Lower lobe of right lung (tissue), 2 donors: ENCODE results near the gene SLITRK2. TPM values are rescaled to one million over a fixed set of nuclear protein-coding genes. Genes with fewer than 3 reads are reported as not detected.
A peak's percentile ranks its signal among the peaks of the same experiment; 100 is the strongest.

Experiments used
- ATAC-seq, 2 donors: fragments of 200-7000 bp; cut with Tn5 transposase; one replicate each; pipeline ENCODE4 v1.9.1; 2020 to 2022; ENCODE audit warnings: mild to moderate bottlenecking in 2 of 2, moderate library complexity in 2 of 2
- DNase-seq: peaks from one replicate; pipeline ENCODE4 v3.0.0-alpha.2; 2020
- H3K27ac ChIP-seq: fragments of 200-600 bp; one replicate; pipeline ENCODE4 v1.8.0; 2022
- H3K27me3 ChIP-seq: fragments of 200-600 bp; one replicate; pipeline ENCODE4 v1.8.0; 2022; ENCODE audit warnings: low read depth
- H3K36me3 ChIP-seq: fragments of 200-600 bp; one replicate; pipeline ENCODE4 v1.8.0; 2022; ENCODE audit warnings: mild to moderate bottlenecking
- H3K4me1 ChIP-seq: fragments of 200-600 bp; one replicate; pipeline ENCODE4 v1.8.0; 2022
- H3K4me3 ChIP-seq: fragments of 200-600 bp; one replicate; pipeline ENCODE4 v1.8.0; 2022; ENCODE audit warnings: mild to moderate bottlenecking
- H3K9me3 ChIP-seq: fragments of 200-600 bp; one replicate; pipeline ENCODE4 v1.8.0; 2022
- CTCF ChIP-seq: fragments of 200-600 bp; IDR thresholded peaks from one replicate; pipeline ENCODE4 v1.8.0; 2022; ENCODE audit warnings: antibody characterized with exemption, mild to moderate bottlenecking
- intact Hi-C: fragments of 100-400 bp; cut with DNase I; formaldehyde crosslinking; loops from one replicate; pipeline ENCODE4 v1.11.0; 2022
- long read RNA-seq: library from polyadenylated mRNA; unstranded; transcript quantifications from one replicate; pipeline ENCODE4 v2.0.0, GENCODE V29; 2021
- total RNA-seq: library from RNA; stranded (reverse); fragmentation: NEBNext Ultra II Directional; extraction: Animal tissue kit (Norgen Biotek cat#: 25700); gene quantifications from one replicate; pipeline ENCODE4 v1.2.1, GENCODE V29; 2021
- donor health status: DM: no; HTN: yes; CAD: no; lungs with severe emphysema.

The SLITRK2 gene
- 0.15 TPM for total RNA-seq
- long read RNA-seq, full-length matches to known transcripts = 1 of 1 reads
- long read RNA-seq, partial matches to known transcripts = 0 of 1 reads
- long read RNA-seq, other reads (novel, unspliced or antisense) = 0 of 1 reads

- no peaks in the 10 kb centered on the region for H3K36me3 ChIP-seq
- ATAC-seq (peak in 1 of 2 donors; percentile 43), DNase-seq (no peak)
- peaks cover 6% of the 10 kb centered on the region for H3K4me1 ChIP-seq
- H3K4me3 ChIP-seq = peak within 1 kb of the TSS; percentile 34
- peaks cover 8% of the 10 kb centered on the region for H3K27me3 ChIP-seq
- TF ChIP-seq CTCF = no peak
- no peak within 1 kb of the TSS for H3K27ac ChIP-seq
- no peaks in the 10 kb centered on the region for H3K9me3 ChIP-seq
- intact Hi-C loops = no loop called here
Measured at GRCh38 chrX:145817331-145818185, at the start of gene SLITRK2. TSS of gene SLITRK2 (plus strand) at chrX:145817829. CDS start at chrX:145822426, 4,597 bp downstream.

GRCh38 chrX:145773006-145773405 lies 44.6 kb upstream of the SLITRK2 start:
- no peak for TF ChIP-seq CTCF
- H3K4me1 ChIP-seq = no peaks in the 10 kb centered on the region
- H3K9me3 ChIP-seq = no peaks in the 10 kb centered on the region
- DNase-seq = no peak
- no peak overlapping the region for H3K27ac ChIP-seq
- intact Hi-C loops = no loop called here
- no peak overlapping the region for H3K4me3 ChIP-seq
- H3K36me3 ChIP-seq = no peaks in the 10 kb centered on the region
- H3K27me3 ChIP-seq = no peaks in the 10 kb centered on the region
- ATAC-seq = no peak

GRCh38 chrX:145792281-145792680 lies 25.3 kb upstream of the SLITRK2 start:
- intact Hi-C loops = no loop called here
- H3K27me3 ChIP-seq = no peaks in the 10 kb centered on the region
- H3K9me3 ChIP-seq = no peaks in the 10 kb centered on the region
- no peak overlapping the region for H3K4me3 ChIP-seq
- ATAC-seq (no peak), DNase-seq (no peak)
- H3K36me3 ChIP-seq = no peaks in the 10 kb centered on the region
- H3K4me1 ChIP-seq = no peaks in the 10 kb centered on the region
- no peak overlapping the region for H3K27ac ChIP-seq
- no peak for TF ChIP-seq CTCF

- H3K27me3 ChIP-seq = no peaks in the 10 kb centered on the region
- H3K36me3 ChIP-seq = no peaks in the 10 kb centered on the region
- DNase-seq = no peak
- no peak for TF ChIP-seq CTCF
- no peaks in the 10 kb centered on the region for H3K9me3 ChIP-seq
- no peak overlapping the region for H3K27ac ChIP-seq
- intact Hi-C loops = no loop called here
- no peaks in the 10 kb centered on the region for H3K4me1 ChIP-seq
- ATAC-seq = no peak
- no peak overlapping the region for H3K4me3 ChIP-seq
Measured at GRCh38 chrX:145803508-145803907, 14.1 kb upstream of the SLITRK2 start.

- no peak for DNase-seq
Measured at GRCh38 chrX:145813081-145813480, 4.5 kb upstream of the SLITRK2 start.

More at GRCh38 chrX:145813081-145813480, 4.5 kb upstream of the SLITRK2 start:
- Histone ChIP-seq H3K27ac (no peak overlapping the region), H3K9me3 (no peaks in the 10 kb centered on the region), H3K4me1 (no peaks in the 10 kb centered on the region), H3K36me3 (no peaks in the 10 kb centered on the region), H3K27me3 (peaks cover 3% of the 10 kb centered on the region), H3K4me3 (no peak overlapping the region)
- no peak for TF ChIP-seq CTCF
- intact Hi-C loops = no loop called here
- no peak for ATAC-seq
